ENCODE measurements around the gene WDR17. TPM values are rescaled to one million over a fixed set of nuclear protein-coding genes. Genes with fewer than 3 reads are reported as not detected.

WDR17 gene
- total and polyA plus RNA-seq, 2 donors (not counting 3 experiments of a cell fraction or from before 2014, with no cell fraction given): 0.07 to 0.42 TPM

GRCh38 chr4:176036585-176037205, 28.9 kb upstream of the WDR17 start:
- POLR2A ChIA-PET: no interaction called here
- Histone ChIP-seq H3K27ac (ENCODE audit: insufficient read depth, low read depth, low read length) (no peak overlapping the region), H3K9ac (replicated peaks; ENCODE audit: extremely low read depth, insufficient read depth, low read length) (no peak overlapping the region), H3K9me1 (replicated peaks; ENCODE audit: control insufficient read depth, extremely low read depth, insufficient read depth, low read length) (no peaks in the 10 kb centered on the region), H3K4me3 (replicated peaks in 1 of 3; ENCODE audit: insufficient read depth in 1 of 3, low read depth in 1 of 3, low read length in 3 of 3) (no peak overlapping the region), H3K36me3 (ENCODE audit: control insufficient read depth in 2 of 2, extremely low read depth in 1 of 2, insufficient read depth in 2 of 2, low read length in 2 of 2) (no peaks in the 10 kb centered on the region), H3K4me2 (ENCODE audit: insufficient read depth, low read length) (no peak overlapping the region), H3K4me1 (ENCODE audit: control insufficient read depth, extremely low read depth, insufficient read depth, low read length) (no peaks in the 10 kb centered on the region), H4K20me1 (replicated peaks; ENCODE audit: control insufficient read depth, extremely low read depth, insufficient read depth, low read length) (no peaks in the 10 kb centered on the region), H3K9me3 (replicated peaks; ENCODE audit: control insufficient read depth, insufficient read depth, low read length) (no peaks in the 10 kb centered on the region), H3K27me3 (ENCODE audit: control insufficient read depth in 2 of 2, insufficient read depth in 2 of 2, low read length in 2 of 2) (no peaks in the 10 kb centered on the region), H3K79me2 (ENCODE audit: control insufficient read depth, insufficient read depth, low read length) (no peaks in the 10 kb centered on the region), H2AFZ (ENCODE audit: low read depth, low read length) (no peak overlapping the region)
- DNase-seq (ENCODE audit: low read depth, low spot score): no peak
- no peak for FAIRE-seq
- CTCF ChIA-PET: no interaction called here
- no TSS peak for BruUV-seq (replicated peaks)
- dilution Hi-C loops (cut with MboI; ENCODE audit: extremely low pct_ligation_motif_present, low sequenced_read_pairs) (no loop called here), intact Hi-C loops (cut with micrococcal nuclease) (no loop called here)
- TF ChIP-seq, protein P1, sequence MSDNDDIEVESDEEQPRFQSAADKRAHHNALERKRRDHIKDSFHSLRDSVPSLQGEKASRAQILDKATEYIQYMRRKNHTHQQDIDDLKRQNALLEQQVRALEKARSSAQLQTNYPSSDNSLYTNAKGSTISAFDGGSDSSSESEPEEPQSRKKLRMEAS (IDR thresholded peaks at IDR 0.05; ENCODE audit: insufficient read depth, insufficient read length): no peak
- TF ChIP-seq EZH2 (IDR thresholded peaks at IDR 0.05; ENCODE audit: borderline replicate concordance, low read depth, low read length, severe bottlenecking) (no peak), FOS (IDR thresholded peaks at IDR 0.05; ENCODE audit: borderline replicate concordance, insufficient read depth, low read length) (no peak), GATA2 (IDR thresholded peaks at IDR 0.05; ENCODE audit: insufficient read depth, insufficient read length, low read depth, low read length) (no peak), CTCF (IDR thresholded peaks at IDR 0.05; ENCODE audit: extremely low read depth in 1 of 2, insufficient read depth in 1 of 2, low read depth in 1 of 2, low read length in 2 of 2) (no peak), POLR2AphosphoS5 (IDR thresholded peaks at IDR 0.05; ENCODE audit: insufficient read depth, low read depth, low read length) (no peak), JUN (IDR thresholded peaks at IDR 0.05; ENCODE audit: borderline replicate concordance, insufficient read depth, insufficient read length, low read depth) (no peak), POLR2A (IDR thresholded peaks at IDR 0.05; ENCODE audit: low read depth, low read length) (no peak), MYC (IDR thresholded peaks at IDR 0.05; ENCODE audit: low read depth, low read length) (no peak)

Data from endothelial cell of umbilical vein (primary cell).